Skeletal muscle cell (primary cell): ENCODE results near the gene ULK2.

Experiments
- DNase-seq: peaks from one replicate; pipeline ENCODE4 v3.0.0-alpha.2; 2010; ENCODE audit warnings: low read depth
- H3K4me3 ChIP-seq: 2 replicates; pipeline ENCODE4 v1.5.1; 2011; ENCODE audit warnings: low read depth, mild to moderate bottlenecking, control low read depth, low read length, moderate library complexity

ULK2 gene

DNA sequence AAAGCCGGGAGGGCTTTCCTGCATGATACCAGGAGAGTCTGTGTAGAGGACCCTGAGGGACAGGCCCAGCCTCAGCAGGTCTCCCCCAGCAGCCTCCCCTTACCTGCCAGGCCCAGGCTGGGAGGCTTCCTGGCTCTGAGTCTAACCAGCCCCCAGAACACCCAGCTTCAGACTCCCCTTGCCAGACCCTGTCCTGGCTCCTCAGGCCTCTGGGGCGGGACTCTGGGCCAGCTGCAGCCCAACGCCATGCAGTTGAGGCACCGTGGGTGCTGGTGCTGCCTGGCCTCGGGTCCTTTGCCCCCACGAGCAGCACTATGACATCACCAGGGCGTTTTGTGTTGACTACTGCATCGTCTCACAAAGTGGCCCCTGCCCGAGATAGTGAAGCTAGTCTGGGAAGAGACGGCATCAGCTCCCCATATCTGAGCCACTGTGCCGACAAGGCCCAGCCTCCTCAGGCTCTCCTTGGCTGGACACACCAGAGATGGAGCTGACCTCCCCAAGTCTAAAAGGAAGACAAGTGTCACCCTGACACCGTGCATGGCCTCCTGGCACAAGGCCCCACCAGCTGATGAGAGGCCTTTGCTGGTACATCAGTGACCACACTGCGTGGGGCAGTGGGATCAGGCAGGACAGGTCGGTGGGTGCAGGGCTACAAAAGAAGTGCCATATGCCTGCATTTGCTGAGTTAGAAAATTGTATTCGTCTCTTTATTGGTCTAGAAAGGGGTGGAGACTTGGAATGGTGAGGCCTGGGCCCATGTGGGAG is 130.2 kb downstream of the ULK2 start:
- no peak overlapping the region for H3K4me3 ChIP-seq
- DNase-seq = no peak

DNA sequence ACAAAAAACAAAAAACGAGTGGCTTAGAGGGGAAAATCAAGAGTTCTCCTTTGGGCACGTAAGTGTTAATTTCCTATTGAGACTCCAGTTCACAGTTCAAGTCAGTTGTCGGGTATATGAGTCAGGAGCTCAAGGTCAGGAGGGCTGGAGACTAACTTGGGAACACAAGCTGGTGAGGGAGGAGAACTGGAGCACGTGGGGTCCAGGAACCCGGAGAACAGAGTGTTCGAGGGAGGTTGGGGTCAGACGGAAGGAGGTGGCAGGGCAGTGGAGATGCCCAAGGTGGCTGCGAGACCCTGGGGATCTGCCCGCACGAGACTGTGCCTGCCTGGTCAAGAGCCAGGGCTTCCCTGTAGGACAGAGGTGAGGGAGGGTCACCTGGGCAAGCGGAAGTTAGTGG is 131.7 kb downstream of the ULK2 start:
- DNase-seq = no peak
- H3K4me3 ChIP-seq = no peak overlapping the region

DNA sequence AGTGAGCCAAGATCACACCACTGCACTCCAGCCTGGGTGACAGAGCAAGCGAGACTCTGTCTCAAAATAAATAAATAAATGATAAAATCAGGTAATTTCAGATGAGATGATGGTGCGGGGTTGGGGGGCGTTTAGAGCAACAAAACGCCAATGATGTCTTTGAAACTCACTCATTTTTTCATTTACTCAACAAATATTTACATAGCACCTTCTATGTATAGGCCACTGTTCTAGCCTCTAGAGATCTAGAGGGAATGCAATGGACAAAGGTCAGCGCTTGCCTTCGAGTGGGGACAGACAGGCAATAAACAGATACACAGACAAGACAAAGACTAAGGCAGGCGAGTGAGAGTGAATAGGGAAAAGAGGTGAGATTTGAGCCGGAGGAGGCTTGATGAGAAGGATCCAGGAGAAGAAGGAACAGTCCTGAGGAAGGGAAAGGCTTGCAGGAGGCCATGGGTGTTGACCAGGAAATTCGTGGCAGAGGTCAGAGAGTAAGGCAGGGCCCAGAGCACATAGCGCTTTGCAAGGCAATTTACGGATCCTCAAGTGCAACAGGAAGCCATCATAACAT is 133.7 kb downstream of the ULK2 start:
- no peak for DNase-seq
- no peak overlapping the region for H3K4me3 ChIP-seq

DNA sequence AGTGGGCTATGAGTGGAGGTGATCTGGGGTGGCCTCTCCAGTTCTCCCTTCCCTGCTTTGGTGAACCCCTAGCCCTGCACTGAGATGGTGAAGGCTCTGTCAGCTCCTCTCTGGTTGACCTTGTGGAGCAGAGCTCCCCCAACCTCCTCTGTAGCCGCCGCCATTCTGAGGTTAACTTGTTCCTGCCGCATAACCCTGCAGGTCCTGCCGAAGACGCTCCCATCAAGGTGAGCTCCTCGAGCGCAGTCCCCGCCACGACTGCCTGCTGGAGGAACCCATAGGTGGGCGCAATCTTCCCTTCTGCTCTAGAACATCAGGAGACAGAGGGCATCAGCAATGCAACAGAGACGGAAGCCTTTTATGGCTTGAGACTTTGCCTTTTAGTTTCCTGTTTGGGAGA is 136.1 kb downstream of the ULK2 start:
- DNase-seq = no peak
- no peak overlapping the region for H3K4me3 ChIP-seq

DNA sequence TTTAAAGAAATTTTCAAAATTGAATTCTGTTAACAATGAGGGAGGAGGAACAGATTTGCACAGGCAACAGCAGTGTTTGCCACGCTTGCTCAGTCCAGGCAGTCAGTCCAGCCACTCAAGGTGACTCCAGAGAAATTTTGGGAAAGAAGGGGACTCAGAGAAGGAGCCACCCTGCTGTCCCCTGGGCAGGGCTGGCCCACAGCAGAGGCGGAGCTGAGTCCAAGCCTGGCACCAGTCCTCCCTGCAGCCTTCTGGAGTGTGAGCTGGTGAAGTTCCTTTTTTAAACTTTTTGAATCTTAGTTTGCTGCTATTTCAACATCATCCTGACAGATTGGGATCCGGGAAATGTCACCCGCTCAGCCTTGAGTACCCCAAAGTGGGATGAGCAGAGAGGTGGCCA is 136.9 kb downstream of the ULK2 start:
- H3K4me3 ChIP-seq = no peak overlapping the region
- no peak for DNase-seq

DNA sequence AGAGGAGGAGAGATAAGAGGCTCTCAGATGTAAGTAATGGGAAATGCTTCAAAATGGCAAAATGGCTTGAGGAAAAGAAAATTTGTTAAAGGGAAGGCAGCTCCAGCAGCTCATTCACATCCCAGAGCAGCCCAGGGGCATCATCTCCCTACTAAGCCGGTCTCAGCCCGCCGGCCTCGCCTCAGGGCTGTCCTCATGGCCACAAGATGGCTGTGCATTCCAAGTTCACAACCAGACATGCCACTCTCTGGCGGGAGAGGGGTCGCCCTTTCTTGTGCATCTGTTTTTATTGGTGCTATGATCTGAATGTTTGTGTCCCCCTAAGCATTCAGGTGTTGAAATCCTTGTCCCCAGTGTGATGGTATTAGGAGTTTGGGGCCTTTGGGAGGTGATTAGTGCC is 137.8 kb downstream of the ULK2 start:
- no peak overlapping the region for H3K4me3 ChIP-seq
- no peak for DNase-seq

DNA sequence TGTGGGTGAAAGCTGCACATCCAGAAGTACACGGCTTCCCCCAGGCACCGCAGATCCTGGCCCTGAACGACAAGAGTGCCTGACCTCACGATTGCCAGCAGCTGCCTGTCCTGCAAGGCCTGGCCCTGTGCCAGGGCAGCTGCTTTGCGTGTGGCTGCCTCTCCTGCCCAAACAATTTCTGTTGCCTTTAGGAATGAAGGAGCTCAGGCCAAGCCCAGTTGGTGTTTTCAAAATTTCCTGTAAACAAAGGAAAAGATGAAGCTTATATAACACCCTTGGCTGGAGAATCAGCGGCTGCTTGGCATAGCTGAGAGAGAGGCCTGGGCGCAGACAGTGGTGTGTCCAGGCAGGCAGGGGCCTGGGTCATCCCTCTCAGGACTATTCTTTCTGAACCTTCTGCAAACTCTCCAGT is 139.6 kb downstream of the ULK2 start:
- DNase-seq = peak; percentile 71
- H3K4me3 ChIP-seq = no peak overlapping the region

DNA sequence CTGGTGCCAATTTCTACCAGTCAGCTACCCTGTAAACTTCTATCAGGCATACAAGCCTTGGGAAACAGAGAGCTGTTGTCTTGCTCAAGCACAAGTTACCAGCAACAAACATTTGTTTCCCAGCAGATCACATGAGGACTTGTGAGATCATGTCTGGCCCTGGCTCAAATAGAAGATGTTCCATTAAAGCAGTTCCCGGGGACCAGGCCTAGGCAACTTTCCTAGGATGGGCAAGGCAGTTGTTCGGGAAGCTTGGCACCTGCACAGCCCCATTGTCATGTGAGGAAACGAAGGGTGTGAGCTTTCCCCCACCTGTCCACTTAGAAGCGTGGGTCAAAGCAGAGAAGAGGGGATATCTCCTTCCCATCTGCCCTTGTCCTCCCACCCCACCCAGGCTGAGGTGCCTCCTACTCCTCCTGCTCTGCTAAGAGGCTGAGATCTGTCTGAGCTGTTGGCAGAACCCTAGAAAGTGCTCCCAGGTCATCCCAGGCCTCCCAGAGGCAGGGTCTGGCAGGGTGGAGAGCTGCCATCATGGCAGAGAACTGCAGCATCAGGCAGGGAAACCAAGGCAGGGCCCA is 140.1 kb downstream of the ULK2 start:
- DNase-seq = peak; percentile 75

DNA sequence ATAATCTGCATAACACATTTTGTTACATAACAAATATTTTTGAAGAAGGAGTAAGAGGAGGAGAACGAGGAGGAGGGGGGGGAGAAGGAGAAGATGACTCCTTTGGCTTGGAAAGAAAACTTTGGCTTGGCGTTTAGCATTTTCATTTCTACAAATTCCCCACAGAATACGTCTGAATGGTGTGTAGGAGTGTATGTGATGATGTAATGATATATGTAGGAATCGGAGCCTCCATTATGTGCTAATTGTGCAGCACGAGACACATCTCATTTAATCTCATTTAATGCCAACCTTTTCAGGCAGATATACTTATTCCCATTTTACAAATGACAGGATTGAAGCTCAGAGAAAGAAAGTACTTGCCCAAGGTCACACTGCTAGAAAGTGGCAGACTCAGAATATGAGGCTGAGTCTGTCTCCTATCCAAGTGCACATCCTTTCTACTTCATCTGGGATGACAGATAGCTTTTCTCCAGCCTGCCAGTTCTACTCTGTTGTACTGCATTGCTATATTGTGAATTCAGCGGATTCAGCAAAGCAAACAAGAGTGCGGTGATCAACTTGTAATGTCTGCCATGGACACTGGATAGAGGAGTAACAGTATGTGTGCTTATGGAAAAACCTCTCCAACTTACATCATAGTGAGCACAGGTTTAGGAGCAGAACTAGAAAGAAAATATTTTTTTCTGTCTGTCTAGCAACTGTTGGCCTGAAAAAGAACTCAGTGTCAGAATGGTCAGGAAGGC is 140.9 kb downstream of the ULK2 start:
- no peak overlapping the region for H3K4me3 ChIP-seq
- DNase-seq = no peak

More for the DNA sequence above, 140.1 kb downstream of the ULK2 start:
- H3K4me3 ChIP-seq = no peak overlapping the region

DNA sequence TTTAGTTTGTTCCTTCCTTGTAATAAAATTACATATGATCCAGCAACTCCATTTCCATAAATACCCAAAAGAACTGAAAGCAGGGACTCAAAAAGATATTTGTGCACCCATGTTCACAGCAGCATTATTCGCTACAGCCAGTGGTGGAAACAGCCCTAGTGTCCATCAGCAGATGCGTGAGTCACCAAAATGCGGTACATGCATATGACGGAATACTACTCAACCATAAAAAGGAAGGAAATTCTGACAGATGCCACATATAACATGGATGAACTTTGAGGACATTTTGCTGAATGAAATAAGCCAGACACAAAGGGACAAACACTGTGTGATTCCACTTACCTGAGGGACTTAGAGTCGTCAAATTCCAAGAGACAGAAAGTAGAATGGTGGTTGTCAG is 142.2 kb downstream of the ULK2 start:
- H3K4me3 ChIP-seq = no peak overlapping the region
- no peak for DNase-seq

DNA sequence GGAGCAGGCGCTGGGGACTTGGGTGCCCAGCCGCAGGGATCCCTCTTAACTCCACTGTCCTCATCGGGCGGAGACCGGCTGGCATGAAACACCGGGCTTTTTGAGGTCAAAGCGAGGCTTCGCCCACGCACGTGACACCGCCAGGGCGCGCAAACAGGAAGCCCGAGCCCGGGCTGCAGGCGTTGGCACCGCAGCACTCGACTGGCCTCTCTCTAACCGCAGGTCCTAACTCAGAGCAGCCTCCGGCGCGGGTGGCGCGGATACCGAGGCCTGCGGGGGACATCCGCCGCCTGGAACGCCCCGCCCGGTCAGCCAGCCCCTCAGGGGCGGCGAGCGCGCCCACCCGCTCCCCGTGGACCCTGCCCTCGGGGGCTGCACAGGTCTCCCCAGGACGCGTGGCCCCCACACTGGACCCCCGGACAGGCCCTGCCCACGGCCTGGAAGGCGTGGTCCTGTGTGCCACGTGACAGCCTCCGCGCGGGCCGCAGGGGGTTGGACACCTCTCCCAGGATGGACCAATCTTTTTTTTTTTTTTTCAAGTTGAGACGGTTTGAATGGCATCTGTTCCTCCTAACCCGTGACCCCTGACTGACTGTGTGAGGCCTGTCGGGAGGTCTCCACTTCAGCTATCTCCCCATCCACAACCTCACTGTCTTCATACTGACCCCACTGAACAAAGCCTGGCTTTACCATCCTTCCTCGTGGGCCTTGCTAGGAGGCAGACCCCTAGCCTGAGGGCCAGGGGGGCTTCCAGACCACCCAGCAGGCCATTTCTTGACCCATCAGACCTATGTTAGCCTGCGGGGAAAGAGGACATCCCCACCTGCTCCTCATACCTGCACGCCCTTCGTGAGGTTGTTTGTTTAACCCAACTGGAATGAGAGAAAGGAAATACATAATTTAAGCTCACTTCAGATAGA is 143.0 kb downstream of the ULK2 start:
- DNase-seq = no peak
- peak overlapping the region; percentile 10 for H3K4me3 ChIP-seq

DNA sequence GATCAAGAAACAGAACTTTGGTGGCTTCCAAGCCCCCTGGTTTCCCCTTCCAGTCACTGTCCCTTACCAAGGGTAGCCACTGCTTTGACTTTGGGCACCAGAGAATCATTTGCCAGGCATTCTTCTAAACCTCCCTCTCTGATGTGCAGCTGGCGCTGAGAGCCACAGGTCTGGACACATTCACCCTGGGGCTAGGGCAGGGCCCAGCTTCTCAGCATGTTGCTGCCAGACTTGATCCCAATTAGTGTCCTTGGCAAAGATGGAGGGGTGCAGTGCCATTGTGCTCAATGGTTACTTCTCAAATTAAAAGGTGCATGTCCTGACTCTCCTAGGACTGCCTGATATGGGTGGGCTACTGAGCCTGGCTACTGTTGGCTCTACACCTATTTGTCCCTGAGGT is 143.8 kb downstream of the ULK2 start:
- no peak overlapping the region for H3K4me3 ChIP-seq

More for the DNA sequence above, 143.8 kb downstream of the ULK2 start:
- no peak for DNase-seq
